RPMI8226 (cell line): ENCODE measurements around the gene KIAA0232.
"Not testable (repeated sequence)": the region's sequence is repeated elsewhere in the genome, so short reads cannot be mapped to it uniquely, and the experiment has no call there.

Source experiments
- DNase-seq: peaks from one replicate; pipeline ENCODE4 v3.0.0-alpha.2; 2015

KIAA0232 gene

DNA sequence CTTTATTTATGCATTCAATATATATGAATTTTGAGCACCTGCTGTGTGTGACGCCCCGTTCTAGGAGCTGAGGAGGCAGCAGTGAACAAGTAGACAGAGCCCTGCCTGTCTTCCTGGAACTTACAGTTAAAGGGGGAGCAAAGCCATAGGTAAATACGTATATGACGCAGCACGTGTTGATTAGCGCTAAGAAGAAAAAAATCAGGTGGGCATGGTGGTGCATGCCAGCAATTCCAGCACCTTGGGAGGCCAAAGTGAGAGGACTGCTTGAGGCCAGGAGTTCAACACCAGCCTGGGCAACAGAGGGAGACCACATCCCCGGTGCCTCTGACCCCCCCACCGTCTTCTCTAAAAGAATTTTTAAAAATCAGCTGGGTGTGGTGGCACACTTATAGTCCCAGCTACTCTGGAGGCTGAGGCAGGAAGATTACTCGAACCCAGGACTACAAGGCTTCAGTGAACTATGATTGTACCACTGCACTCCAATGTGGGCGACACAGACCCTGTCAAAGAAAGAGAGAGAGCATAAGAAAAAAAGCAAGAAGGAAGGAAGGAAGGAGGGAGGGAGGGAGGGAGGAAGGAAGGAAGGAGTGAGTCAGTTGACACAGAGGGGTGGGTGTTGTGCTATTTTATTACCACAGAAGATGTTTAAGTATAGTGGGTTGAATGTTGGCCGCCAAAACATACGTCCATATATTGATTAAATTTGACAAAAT, 5.4 kb upstream of the KIAA0232 start:
- no peak for DNase-seq

DNA sequence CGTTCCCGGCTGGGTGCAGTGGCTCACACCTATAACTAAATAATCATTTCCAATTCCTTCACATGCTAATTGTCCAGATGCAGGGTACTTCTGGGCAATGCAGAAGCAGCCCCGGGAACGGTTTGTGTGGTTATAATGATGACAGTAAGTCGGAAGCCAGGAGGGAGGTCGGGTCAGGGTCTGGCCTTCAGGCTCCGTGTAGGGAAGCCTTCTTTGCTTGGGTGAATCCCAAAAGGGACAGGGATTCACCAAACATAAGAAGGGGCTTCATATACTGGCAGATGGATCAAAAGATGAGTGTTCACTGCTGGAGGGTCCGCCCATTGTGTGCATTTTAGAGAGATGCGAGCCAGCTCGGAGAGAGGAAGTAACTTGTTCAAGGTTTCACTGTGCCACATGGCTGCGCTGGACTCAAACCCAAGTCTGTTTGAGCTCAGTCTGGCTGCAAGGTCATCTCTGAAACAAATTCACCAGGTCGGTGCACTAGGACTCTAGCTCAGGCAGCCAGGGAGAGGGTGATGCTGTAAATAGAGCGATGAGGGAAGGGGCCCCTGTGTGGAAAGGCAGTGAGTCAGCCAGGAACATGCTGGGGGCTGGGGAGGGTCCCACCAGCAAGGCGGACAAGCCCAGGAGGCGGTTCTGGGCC, 4.8 kb upstream of the KIAA0232 start:
- DNase-seq, result peak; percentile 27

DNA sequence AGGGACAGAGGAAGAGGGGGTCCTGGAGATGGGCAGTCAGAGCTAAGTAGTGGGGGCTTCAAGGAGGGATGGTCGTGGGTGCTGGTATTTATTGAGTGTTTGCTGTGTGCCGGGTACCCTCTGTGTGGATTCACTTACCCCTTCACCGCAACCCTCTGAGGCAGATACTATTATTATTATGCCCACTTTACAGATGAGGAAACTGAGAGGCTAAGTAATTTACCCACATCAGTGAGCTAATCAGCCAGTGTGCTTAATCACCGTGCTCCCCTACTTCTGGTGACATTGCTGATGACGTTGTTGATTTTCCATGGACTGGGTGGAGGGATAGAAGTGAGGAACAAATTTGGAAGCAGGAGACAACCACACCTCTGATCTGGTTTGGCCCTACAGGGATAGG, 4.1 kb upstream of the KIAA0232 start:
- DNase-seq, result no peak

DNA sequence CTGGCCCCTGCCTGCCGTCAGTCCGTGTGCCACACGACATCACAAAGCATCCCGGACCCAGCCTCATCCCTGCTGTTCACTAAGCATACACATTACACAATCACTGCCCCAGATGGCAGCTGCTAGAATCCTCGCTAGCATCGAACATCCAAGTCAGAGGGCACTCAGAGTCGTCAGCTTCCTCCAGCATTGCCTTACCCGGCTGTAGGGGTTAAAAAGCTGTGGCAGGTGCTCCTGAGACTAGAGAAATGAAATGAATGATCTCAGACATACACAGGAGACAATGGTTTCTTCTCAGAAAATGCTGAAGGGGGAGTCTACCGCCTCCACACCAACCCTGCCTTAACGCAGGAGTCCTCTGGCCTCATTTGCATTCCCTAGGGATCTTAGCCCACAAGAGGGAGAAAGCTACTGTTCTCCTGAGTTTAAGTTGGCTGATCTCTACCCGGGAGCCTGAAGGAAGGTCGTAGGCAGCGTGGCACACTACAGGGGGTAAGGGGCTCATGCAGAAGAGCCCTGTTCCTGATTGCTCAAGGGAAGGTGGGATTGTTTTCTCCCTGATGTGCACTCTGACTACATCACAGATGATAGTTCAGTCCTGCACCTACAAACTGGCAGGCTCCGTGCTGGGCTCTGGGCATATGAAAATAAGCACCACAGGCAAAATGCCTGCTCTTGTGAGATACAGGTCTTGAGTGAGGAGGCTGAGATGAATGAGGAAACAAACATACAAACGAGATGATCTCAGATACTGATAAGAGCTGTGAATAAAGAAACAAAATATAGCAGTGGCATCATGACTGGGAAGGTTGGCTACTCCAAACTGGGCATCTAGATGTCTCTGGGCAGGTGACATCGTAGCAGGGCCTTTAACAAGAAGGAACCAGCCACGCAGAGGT, 2.6 kb upstream of the KIAA0232 start:
- no peak for DNase-seq

DNA sequence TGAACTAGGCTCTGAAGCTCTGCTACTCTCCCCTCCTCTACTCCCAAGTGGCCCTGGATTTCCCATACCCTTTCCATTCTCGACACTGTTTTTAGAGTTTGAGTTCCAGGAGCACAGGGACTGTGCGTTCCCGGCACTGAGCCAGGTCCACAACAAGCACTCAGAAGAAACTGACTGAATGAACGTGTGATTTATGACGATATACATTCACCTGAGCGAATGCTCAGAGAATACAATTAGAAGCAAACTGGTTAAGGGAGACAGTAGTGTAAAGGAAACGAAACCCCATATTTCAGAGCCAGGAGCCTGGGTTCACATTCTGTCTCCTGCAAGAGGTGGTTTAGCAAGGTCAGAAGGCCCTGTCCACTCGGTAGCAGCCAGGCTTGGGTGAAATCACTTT, 1.4 kb upstream of the KIAA0232 start:
- DNase-seq, result no peak

DNA sequence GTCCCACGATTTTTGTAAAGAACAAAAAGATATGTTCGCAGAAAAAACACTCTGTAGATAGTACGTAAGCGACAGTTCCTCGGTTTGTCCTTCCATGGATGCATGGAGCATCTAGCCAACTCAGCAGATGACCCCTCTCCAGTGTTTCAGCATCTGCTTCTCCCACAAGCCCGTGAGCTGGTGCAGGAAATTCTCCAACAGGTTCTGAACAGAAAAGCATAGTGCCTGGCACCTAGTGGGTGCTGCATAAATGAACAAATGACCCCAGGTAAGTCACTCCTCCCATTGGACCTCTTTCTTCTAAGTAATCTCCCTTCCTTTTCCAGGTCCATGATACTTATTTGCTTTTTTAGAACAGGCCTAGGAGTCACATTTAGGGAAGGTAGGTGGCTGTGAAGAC, 966 bp upstream of the KIAA0232 start:
- no peak for DNase-seq

DNA sequence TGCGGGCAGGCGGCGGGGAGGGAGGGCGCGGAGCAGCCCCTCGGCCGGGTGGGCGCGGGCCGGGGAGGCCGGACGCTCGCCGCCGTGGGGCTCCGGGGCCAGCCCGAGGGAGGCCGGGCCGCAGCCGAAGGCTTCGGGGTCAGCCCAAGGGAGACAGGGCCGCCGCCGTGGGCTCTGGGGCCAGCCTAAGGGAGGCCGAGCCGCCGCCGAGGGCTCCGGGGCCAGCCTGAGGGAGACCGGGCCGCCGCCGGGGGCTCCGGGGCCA, 251 bp downstream of the KIAA0232 start:
- DNase-seq, result no peak

DNA sequence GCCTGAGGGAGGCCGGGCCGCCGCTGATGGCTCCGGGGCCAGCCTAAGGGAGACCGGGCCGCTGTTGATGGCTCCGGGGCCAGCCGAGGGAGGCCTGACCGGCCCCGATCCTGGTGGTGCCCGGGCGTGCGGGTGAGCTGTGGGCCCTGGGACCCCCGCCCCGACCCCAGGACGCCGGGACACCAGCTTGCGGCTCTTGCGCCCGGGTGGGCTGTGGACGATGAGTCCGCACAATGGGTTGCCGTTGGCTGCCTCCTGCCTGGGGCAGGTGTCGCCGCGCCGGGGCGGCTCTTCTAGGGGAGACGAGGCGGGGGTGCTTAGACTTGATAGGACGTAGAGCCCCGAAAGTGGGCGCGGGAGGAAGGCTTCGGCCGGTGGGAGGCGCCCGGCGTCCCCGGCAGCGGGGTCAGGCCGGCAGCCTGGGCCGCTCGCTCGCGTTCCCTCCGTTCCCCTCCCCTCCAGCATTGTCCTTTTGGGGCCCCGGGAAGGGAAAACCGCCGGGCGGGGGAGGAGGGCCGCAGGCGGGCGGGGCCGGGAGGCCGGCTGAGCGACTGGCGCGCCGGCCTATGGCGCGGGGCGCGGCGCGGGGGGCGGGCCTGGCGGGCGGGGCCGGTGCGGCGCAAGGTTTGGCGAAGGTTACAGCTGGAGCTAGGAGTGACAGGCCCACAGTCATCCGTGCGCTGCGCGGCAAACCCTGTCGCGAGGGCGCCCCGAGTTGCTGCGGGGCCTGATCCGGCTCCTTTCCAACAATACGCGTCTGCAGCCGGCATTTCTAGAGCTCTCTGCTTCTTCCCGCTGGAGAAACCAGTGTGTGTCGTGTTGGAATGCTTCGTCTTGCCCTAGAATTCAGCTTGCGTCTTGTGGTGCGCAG, 819 bp downstream of the KIAA0232 start:
- DNase-seq, result peak; percentile 87

DNA sequence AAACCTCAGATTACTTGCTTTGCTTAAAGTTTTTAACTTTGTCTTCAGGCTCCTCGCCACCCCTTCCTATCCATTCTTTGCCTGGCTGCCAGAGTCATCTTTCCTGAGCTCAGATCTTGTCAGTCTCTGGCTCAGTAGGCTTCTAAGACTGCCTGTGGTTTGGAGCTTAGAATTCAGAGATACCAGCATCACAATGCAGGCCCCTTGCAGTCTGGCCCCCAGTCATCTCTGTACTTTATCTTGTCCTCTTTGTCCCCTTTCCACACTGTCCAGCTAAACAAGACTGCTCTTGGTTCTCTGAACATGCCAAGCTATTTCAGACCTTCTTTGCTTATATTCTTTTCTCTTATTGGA, 3.0 kb downstream of the KIAA0232 start:
- DNase-seq, result no peak

DNA sequence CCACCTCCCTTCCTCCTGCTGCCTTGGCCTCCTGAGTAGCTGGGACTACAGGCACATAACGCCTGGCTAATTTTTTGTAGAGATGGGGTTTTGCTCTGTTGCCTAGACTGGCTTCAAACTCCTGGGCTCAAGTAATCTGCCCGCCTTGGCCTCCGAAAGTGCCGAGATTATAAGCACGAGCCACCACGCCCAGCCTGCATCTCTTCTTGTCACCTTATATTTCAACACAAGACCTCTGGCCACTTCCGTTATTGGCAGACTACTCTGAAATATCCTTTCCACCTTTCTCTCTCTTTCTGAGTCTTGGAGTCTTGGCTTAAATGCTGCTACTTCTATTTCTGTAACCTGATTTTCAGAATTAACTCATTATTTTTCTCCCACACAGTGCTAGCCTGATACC, 5.6 kb downstream of the KIAA0232 start:
- DNase-seq, result no peak

DNA sequence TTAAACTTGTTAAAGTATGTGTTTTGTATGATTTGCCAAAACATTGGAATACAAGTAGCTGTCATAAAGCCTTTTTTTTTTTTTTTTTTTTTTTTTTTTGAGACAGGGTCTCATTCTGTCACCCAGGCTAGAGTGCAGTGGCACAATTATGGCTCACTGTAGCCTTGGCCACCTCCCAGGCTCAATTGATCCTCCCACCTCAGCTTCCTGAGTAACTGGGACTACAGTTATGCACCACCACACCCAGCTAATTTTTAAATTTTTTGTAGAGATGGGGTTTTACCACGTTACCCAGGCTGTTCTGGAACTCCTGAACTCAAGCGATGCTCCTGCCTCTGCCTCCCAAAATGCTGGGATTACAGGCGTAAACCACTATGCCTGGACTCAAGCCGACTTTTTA, 8.7 kb downstream of the KIAA0232 start:
- not testable (repeated sequence) for DNase-seq

DNA sequence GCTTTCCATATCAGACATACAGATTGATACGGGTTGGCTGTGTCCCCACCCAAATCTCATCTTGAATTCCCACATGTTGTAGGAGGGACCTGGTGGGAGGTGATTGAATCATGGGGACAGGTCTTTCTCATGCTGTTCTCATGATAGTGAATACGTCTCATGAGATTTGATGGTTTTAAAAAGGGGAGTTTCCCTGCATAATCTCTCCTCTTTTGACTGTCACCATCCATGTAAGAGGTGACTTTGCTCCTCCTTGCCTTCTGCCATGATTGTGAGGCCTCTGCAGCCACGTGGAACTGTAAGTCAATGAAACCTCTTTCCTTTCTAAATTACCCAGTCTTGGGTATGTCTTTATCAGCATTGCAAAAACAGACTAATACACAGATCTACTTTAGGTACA, 9.3 kb downstream of the KIAA0232 start:
- DNase-seq, result not testable (repeated sequence)

DNA sequence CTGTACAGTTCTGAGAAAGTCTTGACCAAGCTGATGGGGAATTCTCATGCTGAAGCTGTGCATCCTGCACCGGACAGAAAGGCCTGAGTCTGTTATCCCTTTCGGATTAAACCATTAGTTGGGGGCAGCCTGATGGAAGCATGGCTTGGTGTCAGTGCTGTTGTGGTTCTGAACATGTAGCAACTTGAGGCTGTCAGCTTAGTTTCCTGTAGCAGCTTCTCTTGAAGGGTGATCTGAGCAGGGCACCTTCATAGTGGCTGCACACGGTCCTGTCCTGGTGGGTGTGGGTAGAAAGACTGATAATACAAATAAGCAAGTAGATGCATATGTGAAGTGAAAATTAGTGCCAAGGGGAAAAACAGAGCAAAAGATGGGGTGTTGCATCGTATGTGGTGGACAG, 11.7 kb downstream of the KIAA0232 start:
- DNase-seq, result no peak

DNA sequence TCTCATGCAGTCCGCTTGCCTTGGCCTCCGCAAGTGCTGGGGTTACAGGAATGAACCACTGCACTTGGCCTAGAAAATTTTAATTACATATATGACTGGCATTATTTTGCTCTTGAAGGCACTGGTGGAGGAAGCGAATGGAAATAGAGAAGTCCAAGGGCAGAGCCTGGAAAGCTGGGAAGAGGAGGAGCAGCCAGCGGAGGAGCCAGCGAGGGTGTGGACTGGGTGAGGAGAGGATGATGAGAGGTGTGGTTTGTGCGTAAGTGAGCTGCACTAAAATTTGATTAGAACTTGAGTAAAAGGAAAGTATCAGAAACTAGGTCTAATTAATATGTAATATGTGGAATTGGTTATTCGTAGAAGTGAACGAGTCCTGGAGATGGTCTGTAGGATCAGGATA, 13.3 kb downstream of the KIAA0232 start:
- no peak for DNase-seq

DNA sequence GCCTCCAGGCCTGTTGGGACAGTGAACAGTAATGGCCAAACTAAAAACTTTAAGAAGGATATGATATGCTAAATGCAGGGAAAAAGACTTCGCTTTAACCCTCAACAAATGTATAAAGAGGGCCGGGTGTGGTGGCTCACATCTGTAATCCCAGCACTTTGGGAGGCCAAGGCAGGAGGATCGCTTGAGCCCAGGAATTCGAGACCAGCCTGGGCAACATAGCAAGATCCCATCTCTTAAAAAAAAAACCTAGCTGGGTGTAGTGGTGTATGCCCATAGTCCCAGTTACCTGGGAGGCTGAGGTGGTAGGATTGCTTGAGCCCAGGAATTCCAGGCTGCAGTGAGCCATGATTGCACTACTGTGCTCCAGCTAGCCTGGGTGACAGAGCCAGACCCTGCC, 14.8 kb downstream of the KIAA0232 start:
- DNase-seq, result not testable (repeated sequence)

DNA sequence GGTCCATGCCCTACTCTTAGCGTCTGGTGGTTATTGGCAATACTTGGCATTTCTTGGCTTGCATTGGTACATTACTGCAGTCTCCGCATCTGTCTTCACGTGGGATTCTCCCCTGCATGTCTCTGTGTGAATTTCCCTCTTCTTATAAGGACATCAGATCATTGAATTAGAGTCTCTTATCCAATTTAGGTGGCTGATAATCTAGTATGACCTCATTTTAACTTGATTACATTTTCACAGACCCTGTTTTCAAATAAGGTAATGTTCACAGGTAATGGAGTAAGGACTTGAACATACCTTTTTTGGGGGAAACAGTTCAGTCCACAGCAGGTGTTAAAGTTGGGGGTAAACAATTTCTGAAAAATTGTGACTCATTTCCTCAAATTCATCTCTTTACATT, 16.6 kb downstream of the KIAA0232 start:
- DNase-seq, result no peak

DNA sequence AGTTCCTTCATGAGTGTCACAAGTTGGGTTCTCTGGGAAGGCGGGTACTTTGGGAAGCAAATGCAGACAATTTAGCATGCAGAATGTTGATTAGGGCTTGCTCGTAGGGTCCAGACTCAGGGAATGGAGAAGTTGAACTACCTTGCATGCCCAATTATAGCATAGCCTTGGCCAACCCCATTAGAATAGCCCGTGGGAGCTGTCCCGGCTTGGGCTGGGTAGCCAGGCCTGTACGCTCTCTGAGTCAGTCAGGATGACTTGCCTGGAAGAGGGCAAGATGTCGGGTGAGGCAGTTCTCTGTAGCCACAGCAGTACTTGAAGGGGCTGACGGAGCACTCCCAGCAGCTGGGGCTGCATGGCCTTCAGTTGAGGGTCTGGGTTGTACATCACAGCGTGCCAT, 19.5 kb downstream of the KIAA0232 start:
- DNase-seq, result no peak

DNA sequence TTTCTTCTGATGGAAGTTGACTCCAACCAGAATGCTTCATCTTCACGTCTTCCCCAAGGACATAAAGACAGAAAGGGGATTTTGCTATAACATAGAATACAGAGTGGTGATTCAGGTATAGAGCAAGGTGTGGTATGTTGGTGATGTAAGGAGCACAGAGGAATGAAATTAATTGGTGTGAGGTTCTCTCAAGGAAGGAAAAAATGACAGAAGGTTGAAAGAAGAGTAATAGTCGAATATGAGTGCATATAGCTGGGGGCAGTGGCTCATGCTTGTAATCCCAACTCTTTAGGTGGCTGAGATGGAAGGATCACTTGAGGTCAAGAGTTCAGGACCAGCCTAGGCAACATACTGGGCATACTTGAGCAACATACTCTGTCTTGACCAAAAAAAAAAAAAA, 20.1 kb downstream of the KIAA0232 start:
- no peak for DNase-seq

DNA sequence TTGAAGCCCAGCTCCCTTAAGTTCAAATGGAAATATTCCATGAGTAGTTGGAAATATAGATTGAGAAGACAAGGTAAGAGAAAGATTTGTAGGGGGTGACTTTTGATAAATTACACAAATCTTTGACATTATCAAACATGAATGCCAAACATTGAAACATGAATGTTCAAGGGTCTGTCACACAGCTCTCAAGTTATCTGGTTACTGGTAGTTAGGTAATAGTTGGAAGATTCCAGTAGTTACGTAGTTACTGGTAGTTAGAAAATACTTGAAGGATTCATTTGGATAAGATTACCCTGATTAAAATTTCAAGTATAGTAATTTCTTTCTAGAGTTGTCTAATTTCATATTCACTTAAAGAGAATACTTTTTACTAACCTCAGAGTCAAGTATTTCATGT, 20.7 kb downstream of the KIAA0232 start:
- no peak for DNase-seq

DNA sequence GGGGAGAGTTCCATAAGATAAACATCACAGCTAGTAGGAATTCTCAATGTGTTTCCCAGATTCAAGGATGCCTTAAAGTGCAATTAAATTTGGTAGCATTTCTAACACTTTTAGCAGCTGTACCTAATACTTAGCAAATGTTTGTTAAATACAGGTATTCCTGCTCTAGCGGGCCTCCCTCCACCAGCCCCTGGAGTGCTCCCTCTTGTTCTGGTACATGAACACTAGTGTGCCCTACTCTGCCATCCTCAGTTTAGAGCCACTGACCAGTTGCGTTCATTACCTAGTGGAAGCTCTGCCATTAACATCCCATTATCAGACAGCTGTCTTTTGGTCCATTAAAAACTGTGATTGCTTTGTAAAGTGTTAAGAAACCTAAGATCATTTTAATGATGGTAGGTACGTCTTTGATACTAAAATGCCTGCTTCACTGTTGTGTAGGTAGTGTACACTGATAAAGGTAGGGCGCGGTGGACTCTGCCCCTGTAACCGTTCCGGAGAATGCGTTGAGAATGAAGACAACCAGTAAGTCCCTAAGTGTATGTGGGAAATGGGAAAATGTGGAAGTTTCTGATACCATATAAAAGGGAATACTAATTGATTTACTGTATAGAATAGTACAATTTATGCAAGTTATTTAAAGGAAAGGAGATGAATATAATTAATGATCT, 21.7 kb downstream of the KIAA0232 start:
- no peak for DNase-seq

DNA sequence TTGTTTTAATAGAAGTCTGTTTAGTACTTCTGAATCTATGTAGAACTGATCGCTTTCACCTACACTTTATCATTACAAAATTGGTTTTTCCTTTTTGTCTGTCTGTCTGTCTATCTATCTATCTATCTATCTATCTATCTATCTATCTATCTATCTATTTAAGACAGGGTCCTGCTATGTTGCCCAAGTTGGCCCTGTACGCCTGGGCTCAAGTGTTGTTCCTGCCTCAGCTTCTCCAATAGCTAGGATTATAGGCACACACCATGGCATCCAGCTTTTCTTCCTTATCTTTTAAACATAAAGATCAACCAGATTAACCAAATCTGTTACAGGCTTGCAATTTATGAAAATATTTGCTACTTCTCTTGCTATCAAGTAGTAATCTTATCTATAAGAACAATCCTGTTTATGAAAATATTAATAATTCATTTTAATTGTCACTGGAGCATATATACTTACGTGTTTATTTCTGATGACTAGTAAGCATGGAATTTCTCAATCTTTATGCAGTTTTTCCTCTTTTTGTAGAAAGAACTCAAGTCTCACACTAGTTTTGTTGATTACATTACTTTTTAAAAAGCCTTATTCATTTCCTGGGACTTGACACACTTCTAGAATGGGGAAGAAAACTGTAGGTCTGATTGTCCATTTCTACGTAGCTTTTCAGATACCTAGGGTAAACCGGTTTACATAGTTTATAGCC, 24.5 kb downstream of the KIAA0232 start:
- DNase-seq, result no peak

DNA sequence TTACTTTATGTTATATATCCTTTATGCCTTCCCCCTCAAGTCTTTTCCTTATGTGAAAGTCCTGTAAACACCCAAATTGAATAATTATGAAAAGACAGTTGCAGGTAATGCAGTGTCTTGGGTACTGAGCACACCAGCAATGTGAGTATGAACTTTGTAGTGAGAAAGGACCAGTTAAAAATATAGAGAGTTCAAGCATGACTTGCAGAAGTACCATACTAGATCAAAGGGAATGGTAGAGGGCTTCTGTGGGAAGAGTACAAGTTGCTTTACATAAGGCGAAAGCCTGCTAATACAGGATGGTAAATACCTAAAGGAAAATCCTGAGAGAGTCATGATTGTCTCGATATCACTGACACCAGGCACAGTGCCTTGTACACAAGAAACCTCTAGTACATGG, 25.7 kb downstream of the KIAA0232 start:
- DNase-seq, result no peak
